ENCODE data around the gene PRKCZ.

DNA sequence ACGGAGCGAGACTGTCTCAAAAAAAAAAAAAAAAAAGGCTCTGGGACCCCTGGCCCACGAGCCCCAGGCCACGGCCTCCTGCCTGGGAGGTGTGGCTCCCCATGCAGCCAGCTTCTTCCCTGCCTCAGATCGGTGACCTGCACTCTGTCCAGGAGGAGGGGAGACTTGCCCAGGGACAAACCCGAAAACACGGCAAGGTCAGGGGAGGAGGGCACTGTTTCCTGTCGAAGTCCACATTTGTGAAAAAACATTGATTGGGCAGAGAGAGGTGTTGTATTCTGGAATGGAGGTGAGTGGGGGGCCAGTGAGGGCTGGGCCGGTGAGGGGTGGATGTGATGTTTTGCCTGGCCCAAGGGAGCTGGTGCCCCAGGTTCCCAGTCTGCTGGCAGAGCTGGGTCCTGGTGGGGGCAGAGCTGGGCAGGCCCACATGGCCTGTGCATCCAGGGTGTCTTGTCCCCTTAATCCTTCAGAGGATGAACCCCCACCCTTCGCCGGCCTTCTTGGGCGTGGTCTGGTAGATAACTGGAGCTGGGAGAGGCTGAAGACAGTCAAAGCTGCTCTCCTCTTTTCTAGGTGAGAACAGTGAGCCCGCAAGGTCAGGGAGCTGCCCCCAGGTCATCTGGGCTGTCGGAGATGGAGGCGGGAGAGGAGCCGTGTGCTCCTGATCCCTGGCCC is 156.7 kb downstream of the PRKCZ start:
- TF ChIP-seq CTCF (IDR thresholded peaks at IDR 0.05; ENCODE audit: insufficient read depth, low read depth, low read length), result no peak
- no peak for TF ChIP-seq EZH2 (IDR thresholded peaks at IDR 0.05; ENCODE audit: insufficient read depth, low read length)

Measured in astrocyte (in vitro differentiated cells and primary cell).